DMS 273 (cell line): ENCODE measurements around the gene AOPEP.
A peak's percentile ranks its signal among the peaks of the same experiment; 100 is the strongest.

Experiments
- DNase-seq: peaks from one replicate; lab custom pipeline; 2025; ENCODE audit not compliant: unreplicated experiment; lab: John Stamatoyannopoulos, UW

The AOPEP gene

GRCh38 chr9:95103871-95104580 lies 377.5 kb downstream of the AOPEP start:
- DNase-seq: peak; percentile 92

- DNase-seq: no peak
Measured at GRCh38 chr9:95104581-95104960, 378.1 kb downstream of the AOPEP start.

DNA sequence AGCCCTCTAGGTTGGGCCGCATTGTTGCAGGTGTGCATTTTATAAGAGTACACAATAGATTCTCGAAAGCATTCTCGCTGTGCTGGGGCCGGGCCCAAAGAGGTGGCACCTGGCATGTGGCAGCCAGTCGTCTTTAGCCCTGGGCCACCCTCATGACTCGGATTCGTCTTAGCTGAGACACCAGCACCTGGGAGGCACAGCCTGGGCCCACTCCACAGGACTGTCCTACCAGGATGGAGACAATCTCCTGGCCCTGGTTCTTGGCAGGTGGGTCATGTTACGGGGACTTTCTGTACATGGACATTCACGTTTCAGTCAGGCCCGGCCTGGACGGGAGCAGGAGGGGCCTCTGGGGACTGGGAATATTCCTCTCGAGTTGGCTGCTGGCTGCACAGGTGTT lies 378.5 kb downstream of the AOPEP start:
- DNase-seq: peak; percentile 16

GRCh38 chr9:95105519-95106287 lies 379.2 kb downstream of the AOPEP start:
- peak; percentile 30 for DNase-seq

DNA sequence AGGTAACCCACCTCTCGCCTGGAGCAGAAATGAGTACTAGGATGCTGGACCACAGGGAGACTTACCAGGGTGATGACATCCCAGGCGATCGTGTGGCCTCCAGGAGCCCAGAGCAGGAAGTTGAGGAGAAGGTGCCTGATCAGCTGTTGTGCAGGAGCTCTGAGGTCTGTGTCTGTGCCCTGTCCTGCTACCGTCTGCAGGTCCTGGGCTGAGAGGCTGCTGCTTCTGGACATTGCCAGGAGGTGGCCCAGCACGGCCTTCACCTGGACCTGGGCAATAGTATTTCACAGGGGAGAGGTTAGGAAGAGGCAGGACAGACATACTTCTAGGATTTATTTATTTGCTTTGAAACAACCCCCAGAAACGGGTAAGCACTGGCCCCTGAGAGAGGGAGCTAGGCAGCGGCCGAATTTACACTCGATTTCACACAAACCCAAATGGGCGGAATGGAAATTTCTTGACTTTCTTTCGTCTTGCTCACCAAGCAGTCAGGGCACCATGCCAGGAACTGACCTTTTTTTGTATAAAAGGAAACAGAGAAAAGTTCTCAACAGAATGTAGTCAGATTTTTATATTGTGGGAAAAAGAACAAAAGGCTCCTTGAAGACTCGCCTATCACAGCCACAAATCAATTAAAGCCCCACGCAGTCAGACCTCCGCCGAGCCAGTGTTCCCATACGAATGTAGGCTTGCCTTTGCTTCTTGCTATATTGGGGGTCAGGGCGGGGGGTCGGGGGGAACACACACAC lies 380.7 kb downstream of the AOPEP start:
- DNase-seq: no peak

DNA sequence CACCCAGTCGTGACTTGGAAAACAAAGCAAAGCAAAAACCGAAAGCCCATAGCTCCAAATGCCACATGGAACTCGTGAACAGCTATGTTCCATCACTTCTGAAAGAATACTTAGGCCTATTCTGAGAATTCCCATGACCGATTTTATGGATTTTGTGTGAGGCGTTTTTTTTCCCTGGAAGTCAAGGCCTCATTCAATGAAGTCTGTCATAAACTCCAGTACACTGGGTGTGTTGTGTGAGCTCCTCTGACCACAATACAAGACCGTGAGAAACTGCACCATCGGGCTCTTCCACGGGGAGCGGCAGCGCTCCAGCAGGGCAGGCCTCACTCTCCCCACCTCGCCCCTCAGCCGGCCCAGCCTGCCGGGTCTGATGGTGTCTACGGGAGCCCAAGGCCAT lies 381.5 kb downstream of the AOPEP start:
- no peak for DNase-seq

DNA sequence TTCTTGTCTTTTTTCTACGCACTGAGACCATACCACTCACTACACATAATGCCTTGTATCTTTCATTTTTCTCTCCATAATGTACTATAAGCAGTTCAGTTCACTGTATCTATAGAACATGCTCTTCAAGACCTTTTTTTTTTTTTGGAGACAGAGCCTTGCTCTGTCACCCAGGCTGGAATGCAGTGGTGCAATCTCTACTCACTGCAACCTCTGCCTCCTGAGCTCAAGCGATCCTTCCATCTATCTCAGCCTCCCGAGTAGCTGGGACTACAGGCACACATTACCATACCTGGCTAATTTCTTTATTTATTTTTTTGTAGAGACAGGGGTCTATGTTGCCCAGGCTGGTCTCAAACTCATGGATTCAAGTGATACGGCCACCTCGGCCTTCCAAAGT lies 382.3 kb downstream of the AOPEP start:
- no peak for DNase-seq

GRCh38 chr9:95109456-95109855 lies 383.0 kb downstream of the AOPEP start:
- DNase-seq: no peak

DNA sequence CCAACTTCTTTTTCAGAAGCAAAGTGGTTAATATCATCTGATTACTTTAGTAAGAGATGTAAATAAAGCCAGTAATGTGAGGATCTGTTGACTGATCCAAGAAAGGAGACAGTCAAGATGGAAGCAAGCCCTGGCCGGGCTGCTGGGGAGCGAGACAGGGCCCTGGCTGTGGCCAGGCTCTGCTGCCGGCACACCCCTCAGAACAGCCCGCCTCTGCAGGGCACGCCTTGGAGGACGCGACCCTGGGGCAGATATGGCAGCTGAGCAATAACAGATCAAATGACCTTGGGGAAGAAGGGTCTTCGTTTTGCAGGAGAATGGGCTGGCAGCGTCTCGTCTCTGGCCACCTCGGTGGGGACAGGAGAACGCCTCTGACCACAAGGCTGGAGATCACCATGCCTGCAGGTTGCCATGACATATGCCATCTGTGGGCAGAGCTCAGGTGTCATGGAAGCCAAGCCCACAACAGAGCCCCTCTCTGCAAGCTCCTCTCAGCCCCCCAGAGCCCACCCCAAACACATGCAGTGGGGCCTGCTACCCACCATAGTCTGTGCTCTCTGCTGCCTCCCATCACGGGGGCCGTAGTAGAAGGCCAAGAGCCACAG lies 384.5 kb downstream of the AOPEP start:
- DNase-seq: no peak

- no peak for DNase-seq
Measured at GRCh38 chr9:95111716-95112115, 385.2 kb downstream of the AOPEP start.

GRCh38 chr9:95112436-95113280 lies 386.2 kb downstream of the AOPEP start:
- DNase-seq: no peak

DNA sequence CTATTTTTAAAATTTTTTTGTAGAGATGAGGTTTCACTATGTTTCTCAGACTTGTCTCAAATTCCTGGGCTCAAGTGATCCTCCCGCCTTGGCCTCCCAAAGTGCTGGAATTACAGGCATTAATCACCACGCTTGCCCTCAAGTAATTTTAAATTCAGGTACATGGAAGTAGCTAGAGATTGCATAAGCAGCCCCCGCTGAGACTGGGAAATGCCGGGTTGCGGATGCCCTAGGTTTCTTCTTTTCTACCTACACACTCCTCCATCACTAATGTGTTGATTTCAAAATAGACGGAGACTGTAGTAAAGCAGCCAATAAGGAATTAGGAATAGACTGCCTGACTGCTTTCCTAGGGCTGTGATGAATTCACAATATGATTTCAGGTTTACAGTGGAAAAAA lies 388.6 kb downstream of the AOPEP start:
- no peak for DNase-seq

DNA sequence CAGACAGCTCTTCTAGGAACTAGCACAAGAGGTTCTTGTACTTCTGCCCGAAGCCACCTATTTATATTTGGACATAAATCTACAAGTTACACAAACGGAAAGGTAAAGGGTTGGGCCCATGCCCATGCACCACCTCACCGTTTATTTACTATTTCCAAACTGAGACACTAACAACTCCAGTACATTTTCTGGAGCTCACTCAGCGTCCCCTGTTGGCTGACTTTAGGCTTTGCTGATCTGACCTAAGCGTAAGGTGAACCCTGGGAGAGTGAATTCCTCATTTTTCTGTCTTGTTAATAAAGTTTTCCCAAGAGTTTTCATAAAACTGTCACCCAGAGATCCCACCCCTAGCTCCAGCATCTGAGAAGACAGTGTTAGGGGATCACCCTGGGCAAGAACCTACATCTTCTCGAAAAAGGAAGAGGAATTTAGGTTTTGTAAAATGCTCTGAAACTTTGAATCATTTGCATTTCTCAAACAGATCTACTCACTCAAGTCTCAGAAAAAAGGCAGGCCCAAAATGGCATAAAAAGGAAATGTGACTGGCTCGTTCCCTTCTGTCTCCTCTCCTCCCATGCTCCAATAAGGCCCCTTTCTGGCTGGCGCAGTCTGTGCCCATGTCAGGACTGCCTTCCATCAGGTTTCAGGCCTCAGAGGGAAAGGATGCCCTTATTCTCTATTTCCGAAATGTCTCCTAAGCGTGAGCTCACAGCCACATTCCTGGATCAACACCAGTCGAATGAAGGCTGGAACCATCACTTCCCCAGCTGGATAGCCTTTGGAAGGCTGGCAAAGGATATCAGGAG lies 389.7 kb downstream of the AOPEP start:
- DNase-seq: peak; percentile 35

GRCh38 chr9:95116808-95117204 lies 390.3 kb downstream of the AOPEP start:
- no peak for DNase-seq

DNA sequence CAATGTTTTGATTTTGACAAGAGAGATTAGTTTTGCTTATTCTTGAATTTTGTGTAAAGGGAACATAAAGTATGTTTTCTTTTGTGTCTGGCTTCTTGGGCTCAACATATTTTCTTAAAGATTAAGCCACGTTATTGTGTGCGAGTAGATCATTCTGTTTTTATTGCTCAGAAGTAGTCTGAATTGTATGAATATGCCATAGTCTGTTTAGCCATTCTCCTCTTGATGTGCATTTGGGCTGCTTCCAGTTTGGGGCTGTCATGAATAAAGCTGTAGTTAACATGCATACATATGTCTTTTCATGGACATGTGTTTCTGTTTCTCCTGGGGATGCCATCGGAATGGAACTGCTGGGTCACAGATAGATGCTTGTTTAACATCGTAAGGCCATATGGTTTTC lies 392.1 kb downstream of the AOPEP start:
- DNase-seq: no peak

DNA sequence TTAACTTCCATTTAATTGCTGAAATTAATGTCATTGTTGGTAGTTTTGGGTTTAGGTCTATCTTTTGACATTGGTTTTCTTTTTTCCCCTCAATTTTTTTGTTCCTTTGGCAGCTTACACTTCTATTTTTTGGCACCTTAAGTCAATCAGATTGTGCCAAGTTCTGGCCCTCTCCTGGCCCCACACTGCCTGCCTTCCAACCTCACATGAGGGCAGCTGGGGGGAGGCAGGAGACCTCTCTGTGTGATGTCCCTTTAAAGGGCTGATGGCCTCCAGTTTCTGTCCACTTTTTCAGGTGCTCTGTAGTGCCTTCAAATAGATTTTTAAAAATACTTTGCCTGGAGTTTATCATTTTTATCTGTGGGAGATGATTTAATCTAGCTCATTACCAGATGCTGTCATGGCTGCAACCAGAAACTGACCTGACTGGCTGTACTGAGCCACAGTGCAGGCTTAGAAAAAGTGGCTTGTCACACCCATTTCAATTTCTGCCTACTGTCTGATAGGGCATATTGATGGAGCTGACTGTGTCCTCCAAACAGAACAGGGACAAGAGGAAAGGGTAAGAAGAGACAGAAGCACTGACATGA lies 394.4 kb downstream of the AOPEP start:
- no peak for DNase-seq

- DNase-seq: peak; percentile 24
Measured at GRCh38 chr9:95124582-95125367, 398.3 kb downstream of the AOPEP start.

- no peak for DNase-seq
Measured at GRCh38 chr9:95125652-95126051, 399.2 kb downstream of the AOPEP start.

- DNase-seq: no peak
Measured at GRCh38 chr9:95126739-95127138, 400.2 kb downstream of the AOPEP start.
